HG03039 (cell line): ENCODE results near the gene RIPPLY1.
"Not testable (repeated sequence)": the region's sequence is repeated elsewhere in the genome, so short reads cannot be mapped to it uniquely, and the experiment has no call there.

Experiments
- ATAC-seq: cut with Tn5 transposase; IDR thresholded peaks from one replicate; pipeline ENCODE4 v1.9.1; 2021; ENCODE audit warnings: mild to moderate bottlenecking, moderate library complexity; ENCODE audit not compliant: unreplicated experiment

The RIPPLY1 gene

DNA sequence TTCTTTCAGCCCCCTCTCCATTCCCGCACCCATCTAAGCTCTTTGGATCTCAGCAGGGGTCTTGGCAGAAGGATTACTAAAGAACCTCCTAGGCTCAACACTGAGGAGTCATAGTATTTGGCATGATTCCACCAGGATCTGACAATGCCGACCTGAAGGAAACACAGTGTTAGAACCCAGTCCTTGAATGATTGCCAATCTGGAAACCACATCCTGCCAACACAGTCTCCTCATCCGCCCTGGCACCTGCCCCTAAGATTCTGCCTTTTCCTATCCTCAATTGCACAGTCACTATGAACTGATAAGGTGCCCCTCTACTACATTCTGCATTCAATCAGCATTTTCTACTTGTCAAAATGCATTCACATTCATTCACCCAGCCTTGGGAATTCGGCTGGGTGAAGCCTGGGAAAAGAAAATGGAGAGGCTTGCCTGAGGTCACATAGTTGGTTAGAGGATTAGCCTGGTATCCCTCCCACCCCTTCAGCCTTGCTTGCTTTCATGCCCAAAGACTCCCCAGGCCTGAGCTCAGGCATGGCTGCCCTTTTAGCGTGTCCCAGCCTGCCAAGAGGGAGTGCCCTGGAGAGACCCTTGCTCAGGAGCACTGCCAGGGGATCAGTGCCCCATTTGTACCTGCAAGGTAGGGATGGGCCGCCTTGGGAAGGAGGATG, 14.8 kb upstream of the RIPPLY1 start:
- no peak for ATAC-seq

DNA sequence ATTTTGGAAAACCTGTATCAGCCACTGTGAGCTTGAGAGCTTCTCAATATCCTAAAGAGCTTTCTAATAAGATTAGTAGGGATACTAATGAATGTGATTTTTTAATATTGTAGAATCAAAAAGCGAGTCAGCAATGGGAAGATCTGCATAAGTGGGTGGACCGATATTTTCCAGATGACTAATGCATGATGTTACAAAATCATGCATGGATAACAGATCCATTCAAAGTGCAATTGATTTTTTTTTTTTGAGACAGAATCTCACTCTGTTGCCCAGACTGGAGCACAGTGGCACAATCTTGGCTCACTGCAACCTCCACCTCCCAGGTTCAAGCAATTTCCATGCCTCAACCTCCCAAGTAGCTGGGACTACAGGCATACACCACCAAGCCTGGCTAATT, 9.7 kb upstream of the RIPPLY1 start:
- no peak for ATAC-seq

DNA sequence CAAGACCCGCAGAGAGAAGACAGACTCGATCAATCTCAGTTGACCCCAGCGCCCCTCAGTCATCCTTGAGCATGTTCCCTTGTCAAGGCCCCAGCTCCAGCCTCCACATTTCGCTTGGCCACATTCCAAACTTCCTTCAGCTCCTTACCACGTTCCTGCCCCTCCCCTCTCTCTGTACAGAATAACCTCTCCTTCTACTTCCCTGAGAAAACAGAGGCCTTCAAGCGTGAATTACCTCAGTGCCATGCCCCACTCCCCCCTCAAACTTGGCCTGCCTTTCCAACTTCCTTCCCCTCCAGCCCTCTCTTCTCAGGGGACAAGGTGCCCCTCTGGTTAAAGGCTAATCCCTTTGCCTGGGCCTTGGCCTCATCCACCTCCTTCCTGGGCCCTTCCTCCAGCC, 3.2 kb upstream of the RIPPLY1 start:
- no peak for ATAC-seq

DNA sequence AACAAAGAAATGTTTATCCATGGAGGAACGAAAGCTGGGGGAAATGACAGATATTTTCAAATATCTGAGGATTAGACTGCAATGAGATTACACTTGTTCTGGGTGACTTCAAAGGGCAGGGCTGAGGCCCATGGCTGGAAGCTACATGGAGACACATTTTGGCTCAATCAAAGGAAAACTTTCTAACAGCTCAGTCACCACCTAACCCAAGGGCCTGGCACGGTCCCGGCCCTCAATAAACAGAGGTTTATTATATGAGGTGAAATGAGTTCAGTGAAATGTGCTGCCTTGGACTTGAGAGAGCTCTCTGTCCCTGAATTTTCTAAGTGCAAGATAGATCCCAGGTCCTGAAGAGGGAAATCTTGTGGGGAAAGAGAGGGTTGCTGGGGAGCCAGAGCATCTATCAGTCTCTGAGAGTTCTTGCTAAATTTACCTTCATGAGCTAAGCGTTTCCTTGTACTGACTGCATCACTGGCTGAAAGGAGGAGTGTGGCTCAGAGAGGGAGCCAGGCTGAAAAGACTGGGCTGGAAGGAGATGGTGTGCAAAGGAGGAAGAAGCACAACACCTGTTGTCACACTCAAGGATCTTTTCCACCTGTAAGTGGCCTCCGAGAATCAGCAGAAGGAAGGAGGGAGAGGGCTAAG, 2.0 kb upstream of the RIPPLY1 start:
- ATAC-seq = no peak

DNA sequence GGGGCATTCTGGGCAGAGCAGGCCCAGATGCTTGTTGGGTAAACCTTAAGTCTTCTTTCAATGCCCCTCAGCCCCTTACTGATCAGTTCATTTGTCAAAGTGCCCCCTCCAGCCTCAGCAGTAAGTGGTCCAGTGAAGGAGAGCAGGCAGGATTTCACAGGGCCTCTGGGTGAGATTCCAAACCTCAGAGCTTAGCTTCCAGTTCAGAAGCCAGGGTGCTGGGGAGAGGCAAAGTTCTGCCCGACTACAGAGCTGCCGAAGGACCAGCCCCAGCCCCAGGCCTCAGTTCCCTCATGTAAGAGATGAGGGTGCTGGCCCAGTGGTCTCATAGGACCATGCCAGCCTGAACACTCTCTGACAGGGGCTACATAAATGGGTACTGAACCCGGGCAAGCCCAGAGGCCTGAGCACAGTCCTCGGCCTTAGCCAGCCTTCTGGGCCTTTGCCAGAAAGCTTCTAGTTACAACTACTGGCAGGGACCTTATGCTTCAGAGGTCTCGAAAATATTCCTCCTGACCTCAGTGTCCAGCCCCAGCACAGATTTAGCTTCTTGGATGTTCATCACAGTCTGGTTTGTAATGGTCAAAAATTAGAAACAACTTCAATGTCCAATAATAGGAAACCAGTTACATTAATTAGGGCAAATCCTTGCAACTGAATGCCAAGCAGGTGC, 851 bp upstream of the RIPPLY1 start:
- ATAC-seq = no peak

DNA sequence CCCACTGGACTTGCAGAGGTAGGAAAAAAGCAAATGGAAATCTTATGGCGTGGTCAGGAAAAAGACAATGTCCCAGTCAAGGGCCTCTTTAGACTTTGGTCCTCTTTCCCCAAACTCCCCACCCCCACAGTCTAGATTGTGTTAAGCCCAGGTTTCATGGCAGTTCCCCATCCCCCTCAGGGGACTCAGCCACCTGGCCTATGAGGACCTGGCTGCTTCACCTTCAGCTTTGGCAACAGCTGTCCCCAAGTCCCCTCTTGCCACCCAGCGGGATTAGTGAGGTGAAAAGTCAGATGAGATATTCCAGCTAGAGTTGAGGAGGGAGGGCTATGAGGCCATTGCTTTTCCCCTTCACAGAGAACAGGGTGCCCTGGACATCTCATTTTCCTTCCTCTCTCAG, 457 bp downstream of the RIPPLY1 start:
- no peak for ATAC-seq

DNA sequence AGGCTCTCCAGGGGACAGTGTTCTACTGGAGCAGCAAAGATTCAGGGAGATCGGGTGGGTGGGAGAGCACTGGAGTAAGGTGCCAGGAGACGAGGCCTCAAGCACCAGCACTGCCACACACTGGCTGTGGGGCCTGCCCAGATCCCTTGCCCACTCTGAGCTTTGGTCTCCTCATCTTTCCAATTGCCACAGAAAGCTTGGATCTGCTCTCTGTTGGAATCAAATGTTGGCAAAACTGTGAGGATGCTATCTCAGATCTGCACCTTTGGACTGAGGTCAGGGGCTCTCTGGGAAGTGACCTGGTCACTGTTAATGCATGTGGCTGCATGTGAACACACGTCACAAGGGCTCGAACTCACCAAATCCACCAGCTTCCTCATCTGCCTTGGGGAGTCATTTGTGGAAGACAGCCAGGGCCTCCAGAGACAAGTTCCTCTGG, 1.3 kb downstream of the RIPPLY1 start:
- ATAC-seq = no peak

DNA sequence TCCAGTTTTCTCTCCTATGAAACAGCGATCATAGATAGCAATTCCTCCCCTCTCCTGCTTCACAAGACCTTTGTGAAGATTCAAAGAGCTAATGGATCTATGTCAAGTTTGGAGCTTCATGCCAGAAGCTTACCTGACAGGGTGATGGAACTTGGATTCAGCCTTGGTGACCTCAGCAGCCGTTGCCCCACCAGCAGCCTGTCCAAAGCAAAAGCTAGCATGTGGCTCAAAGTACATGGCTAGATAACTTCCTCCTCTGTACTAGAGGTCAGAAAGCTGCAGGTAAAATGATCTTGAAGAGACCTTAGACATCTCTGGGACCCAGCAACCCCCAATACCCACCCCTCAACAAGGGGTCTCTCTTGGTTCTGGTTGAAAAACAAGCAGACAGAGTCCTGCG, 1.8 kb downstream of the RIPPLY1 start:
- no peak for ATAC-seq

DNA sequence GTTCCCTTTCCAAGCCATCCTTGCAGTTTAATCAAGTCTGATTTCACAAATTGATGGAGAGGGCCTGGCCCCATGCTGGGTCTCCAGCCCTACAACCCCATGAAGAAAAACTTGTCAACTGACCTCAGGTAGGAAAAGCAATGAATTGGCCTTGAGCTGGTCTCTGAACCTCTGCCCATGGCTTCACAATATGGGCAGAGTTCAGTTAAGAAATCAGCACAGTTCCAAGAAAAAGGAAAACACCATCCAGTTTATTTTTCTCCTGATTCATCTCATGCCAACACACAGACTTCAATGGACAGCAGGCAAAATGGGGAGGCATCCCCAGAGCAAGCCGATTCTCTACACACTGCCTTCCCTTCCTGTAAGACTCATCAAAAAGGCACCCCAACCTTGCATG, 3.3 kb downstream of the RIPPLY1 start:
- no peak for ATAC-seq

DNA sequence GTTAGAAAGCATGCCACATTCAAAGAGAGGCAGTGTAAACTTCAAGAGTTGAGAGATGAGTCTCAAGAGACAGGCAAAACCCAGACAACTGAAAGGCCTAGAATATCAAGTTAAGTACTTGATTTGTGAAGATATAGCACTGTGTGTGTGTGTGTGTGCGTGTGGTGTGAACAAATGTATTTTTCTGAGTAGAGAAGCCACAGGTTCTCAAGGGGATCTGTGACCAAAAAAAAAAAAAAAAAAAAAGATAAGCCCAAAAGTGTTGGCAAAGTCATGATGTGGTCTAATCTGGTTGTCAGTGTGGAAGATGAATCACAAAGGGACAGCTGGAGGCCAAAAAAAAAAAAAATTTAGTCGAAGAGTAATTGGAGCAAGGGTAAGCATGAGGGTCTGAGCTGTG, 3.9 kb downstream of the RIPPLY1 start:
- ATAC-seq = no peak

DNA sequence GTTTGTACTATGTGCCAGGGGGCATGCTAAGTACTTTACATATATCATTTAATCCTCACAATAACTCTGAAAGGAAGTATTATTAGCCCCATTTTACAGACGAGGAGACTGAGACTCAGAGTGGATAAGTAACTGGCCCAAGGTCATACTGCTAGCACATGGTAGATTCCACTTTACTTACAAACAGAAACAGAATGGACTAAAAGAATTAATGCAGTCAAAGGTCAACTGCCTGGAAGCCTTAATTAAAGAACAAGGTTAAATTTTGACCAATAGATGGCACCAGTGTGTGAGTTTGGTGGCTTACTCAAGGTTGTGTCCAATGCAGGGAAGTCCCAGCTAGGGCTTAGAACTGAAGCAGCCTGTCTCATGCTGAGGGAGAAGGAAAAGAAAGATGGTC, 4.7 kb downstream of the RIPPLY1 start:
- ATAC-seq = no peak

DNA sequence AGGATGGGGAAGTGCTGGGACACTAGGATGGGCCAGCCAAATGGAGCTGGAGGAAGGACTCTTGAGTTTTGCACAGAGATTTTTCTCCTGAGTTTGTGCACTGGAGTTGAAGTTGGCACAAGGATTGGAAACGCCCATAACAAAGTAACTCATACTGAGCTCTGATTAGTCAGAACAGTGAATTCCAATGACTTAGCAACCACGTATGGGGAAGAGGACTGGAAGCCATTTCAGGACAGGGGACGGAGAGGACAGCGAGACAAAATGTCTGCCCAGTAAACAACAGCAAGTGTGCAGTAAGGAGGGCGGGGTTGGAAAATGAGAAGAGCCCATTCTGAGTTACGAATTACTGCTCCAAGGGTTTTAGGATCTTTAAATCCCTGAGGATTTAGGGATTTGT, 5.9 kb downstream of the RIPPLY1 start:
- no peak for ATAC-seq

DNA sequence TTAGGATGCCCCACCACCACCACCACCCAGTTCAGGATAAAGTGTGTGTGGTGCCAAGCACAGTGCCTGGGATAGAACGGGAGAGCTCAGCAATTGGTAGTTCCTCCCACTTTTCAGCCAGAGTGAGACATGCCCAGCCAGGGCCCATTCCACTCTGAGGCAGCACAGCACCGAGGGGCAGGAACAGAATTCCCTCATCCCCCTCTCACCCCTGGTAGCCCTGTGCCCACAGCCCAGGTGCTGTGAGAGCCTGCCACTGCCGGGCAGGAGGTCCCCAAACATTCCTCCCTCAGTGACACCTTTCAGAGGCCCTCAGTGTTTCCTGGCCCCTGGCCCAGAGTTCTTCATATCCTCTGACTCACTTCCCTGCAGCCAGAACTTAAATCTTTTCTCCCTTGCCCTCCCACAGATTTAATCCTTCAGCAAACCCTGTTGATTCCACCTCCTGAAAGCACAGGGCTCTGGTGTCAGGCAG, 8.1 kb downstream of the RIPPLY1 start:
- ATAC-seq = no peak

DNA sequence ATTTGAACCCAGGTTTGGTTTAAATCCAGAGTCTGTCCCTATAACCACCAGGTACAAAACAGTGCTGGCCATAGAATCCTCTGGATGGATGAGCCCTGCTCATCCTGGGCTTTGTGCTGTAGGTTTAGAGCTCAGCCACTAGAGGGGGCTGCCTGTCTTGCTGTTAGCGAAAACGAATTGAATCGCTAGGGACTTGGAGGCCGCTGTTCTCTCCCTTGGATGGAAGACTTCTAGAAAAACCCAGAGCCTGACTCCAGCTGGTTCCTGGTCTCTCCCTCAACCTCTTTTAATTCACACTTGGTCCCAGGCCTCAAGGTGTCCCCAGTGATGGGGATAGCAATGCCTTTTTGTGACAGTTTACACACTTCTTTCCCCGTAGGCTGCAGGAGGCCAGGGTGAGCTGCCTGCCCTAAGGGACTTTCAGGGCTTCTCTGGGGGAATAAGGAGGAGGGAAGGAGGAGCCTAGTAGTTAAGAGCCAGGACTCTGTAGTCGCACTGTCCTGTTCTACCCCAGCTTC, 8.7 kb downstream of the RIPPLY1 start:
- peak; percentile 64 for ATAC-seq

DNA sequence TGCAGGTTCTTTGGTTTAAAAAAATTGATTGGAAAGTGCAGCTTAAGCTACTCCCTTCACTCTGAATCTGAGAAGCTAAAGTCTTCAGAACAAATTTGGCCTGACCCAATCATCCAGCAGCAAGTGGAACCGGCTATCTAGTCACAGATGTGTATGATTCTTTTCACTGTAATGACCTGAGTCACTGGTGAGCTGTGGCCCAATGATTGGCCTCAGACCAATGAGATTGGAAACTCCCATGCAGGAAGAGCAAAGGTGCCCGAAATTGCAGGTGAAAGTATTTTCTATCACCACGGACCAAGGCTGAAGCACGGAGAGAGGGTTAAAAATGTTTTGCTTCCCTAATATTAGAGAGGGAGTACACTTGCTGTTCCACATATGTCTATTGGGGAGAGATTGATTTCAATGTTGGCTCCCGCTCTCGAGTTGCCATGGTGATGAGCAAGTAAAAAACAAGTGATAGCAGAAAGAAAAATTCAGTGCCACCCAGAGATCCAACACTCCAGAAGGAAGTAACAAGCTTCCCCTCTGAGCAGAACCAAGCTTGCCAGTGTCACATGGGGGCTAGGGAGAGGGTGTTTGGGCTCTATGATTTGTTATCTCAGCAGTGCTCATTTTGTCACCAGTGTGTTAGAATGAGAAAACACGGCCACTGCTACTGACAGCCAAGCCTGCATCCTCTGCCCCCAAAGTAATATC, 11.2 kb downstream of the RIPPLY1 start:
- ATAC-seq = no peak

DNA sequence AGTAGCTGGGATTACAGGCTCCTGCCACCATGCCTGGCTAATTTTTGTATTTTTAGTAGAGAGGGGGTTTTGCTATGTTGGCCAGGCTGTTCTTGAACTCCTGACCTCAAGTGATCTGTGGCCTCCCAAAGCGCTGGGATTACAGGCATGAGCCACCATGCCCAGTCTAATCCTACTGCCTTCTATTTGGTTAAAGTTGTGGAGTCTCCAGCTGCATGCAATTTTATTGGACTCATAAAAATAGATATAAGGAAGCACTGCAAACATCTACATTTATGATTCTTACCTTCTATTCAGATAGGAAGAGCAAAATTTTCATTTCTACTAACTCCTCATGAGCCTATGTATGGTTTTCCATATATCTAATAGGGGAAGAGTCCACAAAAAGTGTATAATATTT, 13.7 kb downstream of the RIPPLY1 start:
- ATAC-seq = no peak

DNA sequence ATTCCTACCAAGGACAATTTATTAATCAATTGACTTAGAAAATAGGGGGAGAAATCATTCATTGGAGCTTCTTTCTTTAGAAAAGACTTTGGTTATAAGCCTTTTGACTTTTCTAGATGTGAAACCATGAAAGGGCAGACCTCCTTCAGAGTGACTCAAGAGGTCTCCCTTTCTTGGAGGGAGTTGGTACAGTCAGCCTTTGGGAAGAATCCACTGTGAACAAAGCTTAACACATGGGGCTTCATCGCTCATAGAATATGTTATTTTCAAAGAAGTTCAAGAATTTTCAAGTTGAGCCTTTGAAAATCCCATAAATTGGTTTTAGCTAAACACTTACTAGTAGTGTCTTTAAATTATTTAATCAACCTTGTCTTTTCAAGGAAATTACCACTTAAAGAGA, 28.0 kb downstream of the RIPPLY1 start:
- no peak for ATAC-seq

DNA sequence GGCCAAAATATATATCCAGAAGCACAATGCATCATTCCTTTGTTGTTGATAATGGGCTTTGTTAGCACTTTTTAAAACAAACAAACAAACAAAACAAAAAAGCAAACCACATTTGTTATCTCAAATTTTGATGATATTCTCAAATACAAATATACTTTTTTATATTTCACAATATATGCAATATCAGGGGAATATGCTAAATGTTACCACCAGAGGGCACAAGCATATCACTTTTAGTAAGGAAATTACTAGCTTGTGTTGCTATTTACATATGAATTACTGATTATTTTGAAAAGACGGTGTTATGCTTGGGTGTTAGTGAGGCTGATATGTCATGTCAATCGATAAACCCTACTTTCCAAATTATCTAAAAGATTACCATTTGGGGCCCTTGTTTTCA, 29.1 kb downstream of the RIPPLY1 start:
- ATAC-seq = no peak

DNA sequence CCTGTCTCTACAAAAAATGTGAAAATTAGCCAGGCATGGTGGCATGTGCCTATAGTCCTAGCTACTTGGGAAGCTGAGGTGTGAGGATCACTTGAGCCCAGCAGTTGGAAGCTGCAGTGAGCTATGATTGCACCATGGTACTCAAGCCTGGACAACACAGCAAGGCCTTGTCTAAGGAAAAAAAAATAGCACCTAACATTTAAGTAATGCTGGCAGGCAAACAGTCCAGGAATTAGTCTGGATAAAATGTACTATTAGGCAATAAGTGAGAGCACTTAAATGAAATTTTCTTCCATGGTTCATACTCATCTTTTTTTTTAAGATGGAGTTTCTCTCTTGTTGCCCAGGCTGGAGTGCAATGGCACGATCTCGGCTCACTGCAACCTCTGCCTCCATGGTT, 30.3 kb downstream of the RIPPLY1 start:
- not testable (repeated sequence) for ATAC-seq

DNA sequence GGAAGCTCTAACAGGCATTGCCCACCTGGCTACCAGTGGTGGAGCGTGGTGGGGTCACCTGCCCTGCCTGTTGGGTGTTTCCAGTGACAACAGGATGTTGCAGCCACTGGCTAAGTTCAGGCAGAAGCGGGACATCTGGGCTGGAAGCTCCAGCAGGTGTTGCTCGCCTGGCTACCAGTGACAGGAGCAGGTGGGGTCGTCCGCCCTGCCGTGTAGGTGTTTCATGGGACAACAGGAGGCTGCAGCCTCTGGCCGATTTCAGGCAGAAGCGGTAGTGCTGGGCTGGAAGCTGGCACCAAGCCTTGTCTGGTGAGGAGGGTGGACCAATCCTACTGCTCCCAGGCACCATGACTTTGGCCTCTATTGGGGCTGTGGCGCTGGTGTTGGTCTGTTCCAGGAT, 39.4 kb downstream of the RIPPLY1 start:
- ATAC-seq = no peak

DNA sequence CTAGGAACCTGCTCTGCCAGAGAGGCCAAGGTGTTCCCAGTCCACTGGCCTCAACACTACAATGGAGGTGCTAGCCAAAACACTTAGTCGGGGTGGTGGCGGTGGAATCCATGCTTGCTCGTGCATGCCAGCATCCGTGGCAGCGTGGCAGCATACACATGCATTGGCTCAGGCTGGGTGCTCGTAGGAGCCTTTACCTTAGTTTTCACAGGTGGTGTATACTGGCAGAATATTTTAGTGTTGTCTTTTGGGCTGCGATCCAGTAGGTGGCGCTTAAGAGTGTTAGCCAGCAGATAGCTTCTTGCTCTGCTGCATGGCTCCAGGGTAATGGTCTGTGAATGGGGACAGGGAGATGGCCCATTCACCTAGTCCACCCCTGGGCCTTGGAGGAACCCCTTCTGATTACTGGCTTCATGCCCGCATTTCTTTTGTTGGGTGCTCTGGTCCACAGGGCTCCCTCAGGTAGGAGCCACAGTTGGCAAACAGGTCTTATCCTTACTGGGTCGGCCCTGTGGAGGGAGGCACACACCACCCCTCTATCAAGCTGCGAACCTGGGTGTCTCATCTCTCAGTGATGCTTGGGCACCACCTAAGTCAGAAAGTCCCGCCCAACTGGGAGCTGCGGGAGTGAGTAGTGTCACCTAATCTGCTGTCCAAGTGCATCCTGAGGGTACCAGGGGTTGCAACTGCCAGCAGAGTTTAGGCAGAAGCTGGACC, 40.0 kb downstream of the RIPPLY1 start:
- ATAC-seq = no peak
